ENCODE results near the gene DCLRE1B. TPM values are rescaled to one million over a fixed set of nuclear protein-coding genes. Genes with fewer than 3 reads are reported as not detected.
"Not testable (repeated sequence)": the region's sequence is repeated elsewhere in the genome, so short reads cannot be mapped to it uniquely, and the experiment has no call there.

The DCLRE1B gene
- total RNA-seq, 1 donor from 2014 or later = 6.5 TPM

- FAIRE-seq (no peak), DNase-seq (ENCODE audit: low spot score in 2 of 2) (no peak)
Measured at GRCh38 chr1:113945329-113945728, 40.2 kb downstream of the DCLRE1B start.

- DNase-seq (ENCODE audit: low spot score in 2 of 2) = no peak
- no peak for FAIRE-seq
Measured at GRCh38 chr1:113946112-113946511, 41.0 kb downstream of the DCLRE1B start.

- FAIRE-seq (no peak), DNase-seq (ENCODE audit: low spot score in 2 of 2) (no peak)
Measured at GRCh38 chr1:113946678-113947387, 41.7 kb downstream of the DCLRE1B start.

GRCh38 chr1:113947388-113948107, 42.4 kb downstream of the DCLRE1B start:
- DNase-seq (ENCODE audit: low spot score in 2 of 2) (no peak), FAIRE-seq (no peak)

GRCh38 chr1:113948151-113948550, 43.0 kb downstream of the DCLRE1B start:
- FAIRE-seq; DNase-seq (ENCODE audit: low spot score in 2 of 2): not testable (repeated sequence)

- DNase-seq (ENCODE audit: low spot score in 2 of 2) = no peak
- no peak for FAIRE-seq
Measured at GRCh38 chr1:113949007-113949406, 43.9 kb downstream of the DCLRE1B start.

- DNase-seq (ENCODE audit: low spot score in 2 of 2) (no peak), FAIRE-seq (no peak)
Measured at GRCh38 chr1:113950908-113951307, 45.8 kb downstream of the DCLRE1B start.

GRCh38 chr1:113951719-113952118, 46.6 kb downstream of the DCLRE1B start:
- DNase-seq (ENCODE audit: low spot score in 2 of 2) = no peak
- FAIRE-seq = no peak

GRCh38 chr1:113957984-113958383, 52.9 kb downstream of the DCLRE1B start:
- DNase-seq (ENCODE audit: low spot score in 2 of 2) (no peak), FAIRE-seq (no peak)

GRCh38 chr1:113958691-113959090, 53.6 kb downstream of the DCLRE1B start:
- no peak for DNase-seq (ENCODE audit: low spot score in 2 of 2)
- FAIRE-seq = no peak

GRCh38 chr1:113963281-113963906, 58.3 kb downstream of the DCLRE1B start:
- no peak for FAIRE-seq
- DNase-seq (ENCODE audit: low spot score in 2 of 2) = no peak

Other genes starting within 250 kb of the DCLRE1B start
- gene PHTF1, start 145.8 kb upstream of the DCLRE1B start, total RNA-seq = 33.0 TPM
- gene RSBN1, start 92.8 kb upstream of the DCLRE1B start, total RNA-seq = 66.0 TPM
- gene PTPN22, start 33.6 kb upstream of the DCLRE1B start, total RNA-seq = 0.82 TPM
- gene BCL2L15, start 17.7 kb upstream of the DCLRE1B start, total RNA-seq = 0.82 TPM
- gene AP4B1, start 527 bp upstream of the DCLRE1B start, total RNA-seq = 27.3 TPM
- gene HIPK1, start 24.0 kb downstream of the DCLRE1B start, total RNA-seq = 35.5 TPM
- 17.5 TPM for gene OLFML3, start 74.1 kb downstream of the DCLRE1B start, total RNA-seq
- 12.6 TPM for gene SYT6, start 248.5 kb downstream of the DCLRE1B start, total RNA-seq